PC-3 (cell line): Measurements from ENCODE around the gene BNIP2.

ENCODE experiments used
- EZH2 ChIP-seq: fragments of 300-600 bp; sonication (generic); IDR thresholded peaks from one replicate; pipeline ENCODE4 v1.6.1; 2017; ENCODE audit warnings: antibody characterized with exemption, mild to moderate bottlenecking, low read length; ENCODE audit not compliant: unreplicated experiment
- TF ChIP-seq, protein P1 (sequence below): fragments of 300-600 bp; sonication (generic); conservative IDR thresholded peaks from 2 replicates; pipeline ENCODE4 v1.5.1; 2017; ENCODE audit warnings: antibody characterized with exemption, low read depth, mild to moderate bottlenecking, low read length

DNA sequence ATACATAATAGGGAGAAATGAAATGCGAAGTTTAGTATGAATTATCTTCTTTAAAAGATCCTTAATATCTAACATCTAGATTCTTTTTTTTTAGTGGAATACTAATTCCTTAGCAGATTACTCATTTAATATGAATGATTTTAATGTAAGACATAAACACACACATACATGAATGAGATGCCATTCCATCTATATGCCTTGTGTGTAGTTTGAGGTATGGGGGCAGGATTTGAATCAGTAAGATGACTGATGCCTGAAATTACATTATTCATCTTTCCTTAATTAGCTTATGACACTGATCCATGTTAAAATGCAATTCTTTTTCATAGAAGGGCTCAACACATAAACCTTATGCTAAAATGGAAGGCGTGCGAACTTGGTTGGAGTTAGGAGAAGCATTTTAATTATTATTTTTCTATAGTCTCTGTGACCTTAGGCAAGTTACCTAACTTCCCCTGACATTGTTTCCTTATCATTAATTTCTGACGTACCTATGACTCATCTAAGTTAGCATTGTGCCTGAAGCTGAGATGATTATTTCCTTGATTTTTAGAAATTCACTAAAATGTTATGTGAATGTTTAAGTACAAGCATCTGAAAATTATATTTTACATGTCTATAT is 10.8 kb upstream of the BNIP2 start:
- TF ChIP-seq, protein P1, sequence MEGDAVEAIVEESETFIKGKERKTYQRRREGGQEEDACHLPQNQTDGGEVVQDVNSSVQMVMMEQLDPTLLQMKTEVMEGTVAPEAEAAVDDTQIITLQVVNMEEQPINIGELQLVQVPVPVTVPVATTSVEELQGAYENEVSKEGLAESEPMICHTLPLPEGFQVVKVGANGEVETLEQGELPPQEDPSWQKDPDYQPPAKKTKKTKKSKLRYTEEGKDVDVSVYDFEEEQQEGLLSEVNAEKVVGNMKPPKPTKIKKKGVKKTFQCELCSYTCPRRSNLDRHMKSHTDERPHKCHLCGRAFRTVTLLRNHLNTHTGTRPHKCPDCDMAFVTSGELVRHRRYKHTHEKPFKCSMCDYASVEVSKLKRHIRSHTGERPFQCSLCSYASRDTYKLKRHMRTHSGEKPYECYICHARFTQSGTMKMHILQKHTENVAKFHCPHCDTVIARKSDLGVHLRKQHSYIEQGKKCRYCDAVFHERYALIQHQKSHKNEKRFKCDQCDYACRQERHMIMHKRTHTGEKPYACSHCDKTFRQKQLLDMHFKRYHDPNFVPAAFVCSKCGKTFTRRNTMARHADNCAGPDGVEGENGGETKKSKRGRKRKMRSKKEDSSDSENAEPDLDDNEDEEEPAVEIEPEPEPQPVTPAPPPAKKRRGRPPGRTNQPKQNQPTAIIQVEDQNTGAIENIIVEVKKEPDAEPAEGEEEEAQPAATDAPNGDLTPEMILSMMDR = no peak
- no peak for TF ChIP-seq EZH2
